IPS-18a (cell line): ENCODE data around the gene ARL15.

Experiments
- H3K27ac ChIP-seq: one replicate; pipeline ENCODE4 v1.5.1; 2013; ENCODE audit warnings: low read length
- H3K27me3 ChIP-seq: one replicate; pipeline ENCODE4 v1.6.1; 2013; ENCODE audit warnings: mild to moderate bottlenecking, low read length; ENCODE audit not compliant: control insufficient read depth, insufficient read depth
- H3K36me3 ChIP-seq: one replicate; pipeline ENCODE4 v1.6.1; 2013; ENCODE audit warnings: low read depth, low read length; ENCODE audit not compliant: control insufficient read depth
- H3K4me1 ChIP-seq: one replicate; pipeline ENCODE4 v1.6.1; 2013; ENCODE audit warnings: low read depth, low read length; ENCODE audit not compliant: control insufficient read depth
- H3K4me3 ChIP-seq: one replicate; pipeline ENCODE4 v1.5.1; 2013; ENCODE audit warnings: low read length
- H3K9ac ChIP-seq: one replicate; pipeline ENCODE4 v1.6.1; 2013; ENCODE audit warnings: mild to moderate bottlenecking, low read length, moderate library complexity
- H3K9me3 ChIP-seq: one replicate; pipeline ENCODE4 v1.6.1; 2013; ENCODE audit warnings: low read depth, low read length; ENCODE audit not compliant: control insufficient read depth

Gene ARL15

GRCh38 chr5:54329731-54330709 is 19.6 kb upstream of the ARL15 start:
- Histone ChIP-seq H3K9me3 (no peaks in the 10 kb centered on the region), H3K27ac (no peak overlapping the region), H3K9ac (no peak overlapping the region), H3K4me3 (no peak overlapping the region), H3K36me3 (no peaks in the 10 kb centered on the region), H3K4me1 (peaks cover 5% of the 10 kb centered on the region), H3K27me3 (no peaks in the 10 kb centered on the region)

DNA sequence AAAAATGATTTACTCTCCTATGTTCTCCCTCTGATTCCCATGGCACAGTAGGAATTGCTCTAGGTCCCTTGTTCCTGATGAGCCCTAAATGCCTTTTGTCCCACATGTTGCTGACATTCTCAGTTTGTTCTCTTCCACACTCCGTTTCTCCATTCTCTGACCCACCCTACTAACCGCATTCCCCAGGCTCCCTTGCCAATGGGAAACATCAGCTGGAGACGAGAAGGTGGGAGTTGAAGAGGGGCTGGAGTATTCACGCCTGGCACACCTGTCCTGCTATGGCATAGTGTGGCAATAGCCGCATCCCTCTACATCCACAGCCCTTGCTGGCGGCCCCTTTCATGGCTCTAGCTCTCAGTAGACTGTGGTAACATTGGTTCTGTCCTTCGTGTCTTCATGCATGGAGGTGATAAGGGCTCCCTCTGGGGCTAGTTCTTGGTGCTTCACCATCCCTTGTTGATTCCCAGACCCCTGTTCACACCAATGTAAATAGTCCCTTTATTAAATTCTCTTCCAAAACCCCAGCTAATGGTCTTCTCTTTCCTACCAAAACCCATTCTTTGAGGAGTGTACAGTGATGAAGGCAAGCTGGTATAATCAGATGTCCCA is 16.4 kb upstream of the ARL15 start:
- no peak overlapping the region for H3K4me3 ChIP-seq

GRCh38 chr5:54325610-54326311 is 15.4 kb upstream of the ARL15 start:
- no peaks in the 10 kb centered on the region for H3K27me3 ChIP-seq
- no peak overlapping the region for H3K9ac ChIP-seq
- no peak overlapping the region for H3K4me3 ChIP-seq
- H3K4me1 ChIP-seq, result peaks cover 19% of the 10 kb centered on the region
- H3K27ac ChIP-seq, result no peak overlapping the region
- H3K36me3 ChIP-seq, result no peaks in the 10 kb centered on the region
- no peaks in the 10 kb centered on the region for H3K9me3 ChIP-seq

More for the DNA sequence above, 16.4 kb upstream of the ARL15 start:
- Histone ChIP-seq H3K27ac (no peak overlapping the region), H3K36me3 (no peaks in the 10 kb centered on the region), H3K9me3 (no peaks in the 10 kb centered on the region), H3K9ac (no peak overlapping the region), H3K4me1 (peaks cover 19% of the 10 kb centered on the region), H3K27me3 (no peaks in the 10 kb centered on the region)

GRCh38 chr5:54325272-54325609 is 14.9 kb upstream of the ARL15 start:
- Histone ChIP-seq H3K9me3 (no peaks in the 10 kb centered on the region), H3K36me3 (no peaks in the 10 kb centered on the region), H3K9ac (no peak overlapping the region), H3K27ac (no peak overlapping the region), H3K27me3 (no peaks in the 10 kb centered on the region), H3K4me3 (no peak overlapping the region), H3K4me1 (peaks cover 19% of the 10 kb centered on the region)

- Histone ChIP-seq H3K4me1 (peaks cover 19% of the 10 kb centered on the region), H3K4me3 (no peak overlapping the region), H3K9me3 (no peaks in the 10 kb centered on the region), H3K27ac (no peak overlapping the region), H3K9ac (no peak overlapping the region), H3K36me3 (no peaks in the 10 kb centered on the region), H3K27me3 (no peaks in the 10 kb centered on the region)
Measured at GRCh38 chr5:54324651-54325271, 14.4 kb upstream of the ARL15 start.

GRCh38 chr5:54323495-54323894 is 13.1 kb upstream of the ARL15 start:
- H3K27me3 ChIP-seq, result no peaks in the 10 kb centered on the region
- H3K9me3 ChIP-seq, result no peaks in the 10 kb centered on the region
- no peak overlapping the region for H3K4me3 ChIP-seq
- H3K36me3 ChIP-seq, result no peaks in the 10 kb centered on the region
- H3K4me1 ChIP-seq, result peaks cover 19% of the 10 kb centered on the region
- H3K9ac ChIP-seq, result no peak overlapping the region
- H3K27ac ChIP-seq, result no peak overlapping the region

- no peaks in the 10 kb centered on the region for H3K36me3 ChIP-seq
Measured at GRCh38 chr5:54320256-54320655, 9.9 kb upstream of the ARL15 start.

GRCh38 chr5:54317511-54318260 is 7.3 kb upstream of the ARL15 start:
- Histone ChIP-seq H3K4me1 (no peaks in the 10 kb centered on the region), H3K27me3 (peaks cover 8% of the 10 kb centered on the region), H3K9ac (no peak overlapping the region), H3K27ac (no peak overlapping the region), H3K4me3 (no peak overlapping the region), H3K9me3 (no peaks in the 10 kb centered on the region), H3K36me3 (no peaks in the 10 kb centered on the region)

More at GRCh38 chr5:54320256-54320655, 9.9 kb upstream of the ARL15 start:
- H3K9me3 ChIP-seq, result no peaks in the 10 kb centered on the region
- no peak overlapping the region for H3K27ac ChIP-seq
- no peaks in the 10 kb centered on the region for H3K27me3 ChIP-seq
- H3K4me1 ChIP-seq, result peaks cover 16% of the 10 kb centered on the region
- H3K4me3 ChIP-seq, result no peak overlapping the region
- no peak overlapping the region for H3K9ac ChIP-seq

- Histone ChIP-seq H3K4me3 (no peak overlapping the region), H3K27me3 (peaks cover 26% of the 10 kb centered on the region), H3K9ac (no peak overlapping the region), H3K9me3 (no peaks in the 10 kb centered on the region), H3K4me1 (no peaks in the 10 kb centered on the region), H3K27ac (no peak overlapping the region), H3K36me3 (no peaks in the 10 kb centered on the region)
Measured at GRCh38 chr5:54315736-54316528, 5.6 kb upstream of the ARL15 start.
